MM.1S (cell line): ENCODE measurements around the gene PER1.

Source experiments
- DNase-seq: peaks from one replicate; pipeline ENCODE4 v3.0.0-alpha.2; 2015
- H2AFZ ChIP-seq: fragments of 300-600 bp; sonication (generic); 2 replicates; pipeline ENCODE4 v1.6.0; 2016; ENCODE audit warnings: antibody characterized with exemption, low read length
- H3F3A ChIP-seq: fragments of 300-600 bp; sonication (generic); 2 replicates; pipeline ENCODE4 v1.6.1; 2016; ENCODE audit warnings: mild to moderate bottlenecking, antibody characterized with exemption, low read length, moderate library complexity, mixed read lengths; ENCODE audit not compliant: insufficient read depth
- H3K27ac ChIP-seq: fragments of 300-600 bp; sonication (generic); 2 replicates; pipeline ENCODE4 v1.5.1; 2016; ENCODE audit warnings: mild to moderate bottlenecking, low read length
- H3K27me3 ChIP-seq: fragments of 300-600 bp; sonication (generic); replicated peaks from 2 replicates; pipeline ENCODE4 v1.6.0; 2016; ENCODE audit warnings: low read length; ENCODE audit not compliant: insufficient read depth
- H3K36me3 ChIP-seq: fragments of 300-600 bp; sonication (generic); replicated peaks from 2 replicates; pipeline ENCODE4 v1.6.1; 2016; ENCODE audit warnings: mild to moderate bottlenecking, low read length, mixed read lengths; ENCODE audit not compliant: insufficient read depth
- H3K4me1 ChIP-seq: fragments of 300-600 bp; sonication (generic); 2 replicates; pipeline ENCODE4 v1.6.1; 2016; ENCODE audit warnings: low read length, mixed read lengths
- H3K4me2 ChIP-seq: fragments of 300-600 bp; sonication (generic); 2 replicates; pipeline ENCODE4 v1.6.0; 2016; ENCODE audit warnings: low read depth, low read length
- H3K4me3 ChIP-seq: fragments of 300-600 bp; sonication (generic); 2 replicates; pipeline ENCODE4 v1.5.1; 2016; ENCODE audit warnings: low read length, mixed read lengths
- H3K79me2 ChIP-seq: fragments of 300-600 bp; sonication (generic); 2 replicates; pipeline ENCODE4 v1.6.1; 2016; ENCODE audit warnings: mixed run types, low read length, mixed read lengths
- H3K9ac ChIP-seq: fragments of 300-600 bp; sonication (generic); 2 replicates; pipeline ENCODE4 v1.6.1; 2016; ENCODE audit warnings: low read length, mixed read lengths
- H3K9me2 ChIP-seq: fragments of 300-600 bp; sonication (generic); replicated peaks from 2 replicates; pipeline ENCODE4 v1.6.1; 2016; ENCODE audit warnings: mild to moderate bottlenecking, low read length, mixed read lengths; ENCODE audit not compliant: insufficient read depth
- H3K9me3 ChIP-seq: fragments of 300-600 bp; sonication (generic); replicated peaks from 2 replicates; pipeline ENCODE4 v1.6.1; 2016; ENCODE audit warnings: mild to moderate bottlenecking, low read length, mixed read lengths; ENCODE audit not compliant: insufficient read depth
- H4K20me1 ChIP-seq: fragments of 300-600 bp; sonication (generic); 2 replicates; pipeline ENCODE4 v1.6.1; 2016; ENCODE audit warnings: mild to moderate bottlenecking, low read length, moderate library complexity, mixed read lengths; ENCODE audit not compliant: insufficient read depth
- CTCF ChIP-seq: fragments of 300-600 bp; sonication (generic); IDR thresholded peaks from 2 replicates; pipeline ENCODE4 v1.5.1; 2016; ENCODE audit warnings: antibody characterized with exemption, low read length, mixed read lengths
- EZH2 ChIP-seq: fragments of 300-600 bp; sonication (generic); optimal IDR thresholded peaks from 2 replicates; pipeline ENCODE3; 2017; ENCODE audit warnings: low read depth, mild to moderate bottlenecking, antibody characterized with exemption, low read length, mixed read lengths
- EZH2phosphoT487 ChIP-seq: fragments of 300-600 bp; sonication (generic); IDR thresholded peaks from 2 replicates; pipeline ENCODE4 v1.6.1; 2018; ENCODE audit warnings: antibody characterized with exemption, low read length

The PER1 gene

DNA sequence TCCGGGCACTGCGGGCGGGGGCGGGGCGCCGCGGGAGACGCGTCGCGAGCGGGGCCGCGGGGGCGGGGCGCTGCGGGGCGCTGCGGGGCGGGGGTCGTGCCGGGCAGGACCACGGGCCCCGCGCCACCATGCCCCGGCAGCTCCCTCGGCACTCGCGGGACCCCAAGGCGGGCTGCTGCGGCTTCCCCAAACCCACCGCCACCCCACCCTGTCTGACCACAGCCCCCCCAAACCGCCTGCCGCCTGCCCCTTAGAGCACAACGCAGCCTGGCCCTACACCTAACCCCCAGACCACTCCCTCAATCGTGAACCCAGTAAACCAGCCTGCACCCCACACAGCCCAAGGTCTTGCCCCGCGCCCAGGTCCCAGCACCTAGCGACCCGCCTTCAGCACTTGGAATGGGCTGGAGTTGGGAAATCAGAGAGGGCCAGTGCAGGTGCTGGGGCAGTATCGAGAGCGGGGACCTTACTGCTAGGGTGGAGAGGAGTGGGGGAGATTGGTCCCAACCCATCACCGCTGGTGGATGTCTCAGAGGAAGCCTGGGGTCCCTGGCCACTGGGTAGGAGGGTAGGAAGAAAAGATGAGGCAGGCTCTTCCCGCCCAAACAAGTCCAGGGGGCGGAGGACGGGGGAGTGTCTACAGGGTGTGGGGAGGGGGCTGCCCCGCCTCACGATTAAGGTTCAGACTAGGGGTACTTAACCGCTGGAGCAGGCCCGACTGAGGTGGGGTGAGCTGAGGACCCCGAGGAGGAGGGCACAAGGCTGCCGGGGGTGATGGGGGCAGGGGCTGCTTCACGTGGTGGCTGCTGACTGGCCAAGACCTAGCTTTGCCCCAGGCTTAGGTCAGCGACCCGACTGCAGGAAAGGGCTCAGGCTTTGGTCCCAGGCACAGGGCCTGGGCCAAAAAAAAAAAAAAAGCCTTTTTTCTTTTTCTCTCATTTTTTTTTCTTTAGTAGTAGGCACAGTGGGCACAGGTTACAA is 11.1 kb upstream of the PER1 start:
- TF ChIP-seq EZH2 (no peak), CTCF (no peak), EZH2phosphoT487 (no peak)
- Histone ChIP-seq H3K4me3 (peak overlapping the region; percentile 100), H3K27me3 (no peaks in the 10 kb centered on the region), H3K9ac (peak overlapping the region; percentile 100), H3K36me3 (no peaks in the 10 kb centered on the region), H3K27ac (peak overlapping the region; percentile 38), H3K4me2 (peak overlapping the region; percentile 100), H2AFZ (peak overlapping the region; percentile 100), H4K20me1 (no peaks in the 10 kb centered on the region), H3F3A (peaks cover 19% of the 10 kb centered on the region), H3K79me2 (peaks cover 32% of the 10 kb centered on the region), H3K9me2 (no peaks in the 10 kb centered on the region), H3K4me1 (peaks cover 17% of the 10 kb centered on the region), H3K9me3 (no peaks in the 10 kb centered on the region)
- DNase-seq = no peak

GRCh38 chr17:8162233-8162996 is 10.2 kb upstream of the PER1 start, which contains the start of gene VAMP2:
Gene VAMP2, minus strand, starts transcription at chr17:8162948. Its CDS starts 69 bp downstream, at chr17:8162879.
- TF ChIP-seq EZH2 = no peak
- Histone ChIP-seq H3K9me3 (no peaks in the 10 kb centered on the region), H3K4me3 (peak within 1 kb of the TSS; percentile 100), H3K36me3 (no peaks in the 10 kb centered on the region), H4K20me1 (no peaks in the 10 kb centered on the region), H2AFZ (peak within 1 kb of the TSS; percentile 100), H3K79me2 (peaks cover 32% of the 10 kb centered on the region), H3K27ac (peak within 1 kb of the TSS; percentile 65), H3K9ac (peak within 1 kb of the TSS; percentile 100), H3K9me2 (no peaks in the 10 kb centered on the region), H3K4me1 (peaks cover 17% of the 10 kb centered on the region), H3F3A (peaks cover 24% of the 10 kb centered on the region), H3K4me2 (peak within 1 kb of the TSS; percentile 100), H3K27me3 (no peaks in the 10 kb centered on the region)
- peak; percentile 69 for DNase-seq

DNA sequence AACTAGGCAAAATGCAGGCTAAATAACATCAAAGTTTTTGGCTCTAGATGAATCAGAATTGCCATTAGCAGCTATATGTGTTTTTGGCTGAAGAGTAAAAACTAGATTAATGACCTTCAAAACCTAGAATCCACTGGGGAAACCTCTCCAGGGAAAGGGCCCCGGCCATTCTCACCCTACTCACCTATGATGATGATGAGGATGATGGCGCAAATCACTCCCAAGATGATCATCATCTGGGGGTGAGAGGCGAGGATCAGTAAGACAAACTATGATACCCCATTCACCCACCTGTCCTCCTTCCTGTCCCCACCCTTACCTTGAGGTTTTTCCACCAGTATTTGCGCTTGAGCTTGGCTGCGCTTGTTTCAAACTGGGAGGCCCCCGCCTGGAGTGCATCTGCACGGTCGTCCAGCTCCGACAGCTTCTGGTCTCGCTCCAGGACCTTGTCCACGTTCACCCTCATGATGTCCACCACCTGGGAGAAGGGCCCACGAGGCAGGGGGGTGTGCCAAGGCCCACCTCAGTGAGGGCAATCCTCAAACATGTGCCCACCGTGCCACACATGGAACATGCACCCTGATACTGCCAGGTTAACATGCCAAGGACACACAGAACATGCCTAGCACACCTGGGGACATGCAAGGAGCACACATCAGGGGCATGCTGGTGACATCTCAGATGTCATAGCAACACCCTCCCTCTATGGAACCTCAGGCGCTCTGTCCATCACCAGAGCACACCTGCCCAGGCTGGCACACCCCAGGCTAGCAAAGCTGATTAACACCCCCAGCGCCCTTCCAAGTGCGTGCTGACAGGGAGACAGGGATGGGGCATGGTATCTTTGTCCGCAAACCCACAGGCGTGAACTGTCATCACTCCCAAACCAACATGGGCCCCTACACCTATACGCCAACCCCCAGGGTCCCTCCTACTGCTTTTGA is 9.4 kb upstream of the PER1 start:
- H3K79me2 ChIP-seq = peaks cover 32% of the 10 kb centered on the region
- peak overlapping the region; percentile 65; the same call in 1 of the 2 replicates for H3K27ac ChIP-seq
- peak overlapping the region; percentile 100 for H3K4me3 ChIP-seq
- H3K27me3 ChIP-seq = no peaks in the 10 kb centered on the region
- H3K9ac ChIP-seq = peak overlapping the region; percentile 100
- peak overlapping the region; percentile 93 for H3K4me2 ChIP-seq
- peaks cover 29% of the 10 kb centered on the region for H3F3A ChIP-seq
- H3K36me3 ChIP-seq = no peaks in the 10 kb centered on the region
- TF ChIP-seq EZH2phosphoT487 (no peak), CTCF (no peak), EZH2 (no peak)
- no peak overlapping the region for H2AFZ ChIP-seq
- peaks cover 17% of the 10 kb centered on the region for H3K4me1 ChIP-seq
- no peaks in the 10 kb centered on the region for H3K9me2 ChIP-seq
- DNase-seq = no peak
- no peaks in the 10 kb centered on the region for H4K20me1 ChIP-seq
- no peaks in the 10 kb centered on the region for H3K9me3 ChIP-seq
